AG09319 (cell line): Measurements from ENCODE around the gene PRDM7.

ENCODE experiments used
- DNase-seq: peaks from one replicate; pipeline ENCODE4 v3.0.0-alpha.2; 2010; ENCODE audit warnings: low read depth; ENCODE audit errors: extremely low read depth
- TF ChIP-seq, protein P1 (sequence below): IDR thresholded peaks from 2 replicates; pipeline ENCODE4 v1.5.1; 2011; ENCODE audit warnings: low read depth, mild to moderate bottlenecking, inconsistent platforms, low read length, moderate library complexity

The PRDM7 gene

DNA sequence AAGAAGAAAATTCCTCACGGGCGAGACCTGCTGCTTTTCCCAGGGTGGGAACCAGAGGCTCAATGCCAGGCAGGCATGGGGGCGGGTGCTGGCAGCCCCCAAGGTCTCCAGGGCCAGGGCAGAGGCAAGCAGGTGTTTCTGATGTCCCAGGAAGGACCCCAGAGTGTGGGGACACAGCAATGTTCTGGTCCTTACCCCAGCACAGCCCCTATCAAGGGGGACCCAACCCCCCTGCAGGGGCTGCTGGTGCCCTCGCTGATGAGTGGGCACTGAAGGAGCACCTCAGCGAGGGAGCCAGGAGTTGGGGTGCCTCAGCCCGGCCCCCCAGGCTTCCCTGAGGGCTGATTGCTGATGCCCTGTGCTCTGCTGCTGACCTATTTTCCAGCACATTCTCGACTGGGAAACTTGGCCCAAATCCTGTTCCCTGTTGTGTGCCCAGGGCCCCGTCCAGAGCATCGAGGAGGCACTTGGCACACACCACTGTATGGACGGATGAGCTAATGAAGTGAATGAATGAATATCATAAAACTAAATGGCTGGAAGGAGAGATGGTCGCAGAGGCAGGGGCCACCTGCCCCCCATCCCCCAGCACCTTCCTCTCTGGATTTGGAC is 60.7 kb downstream of the PRDM7 start:
- TF ChIP-seq, protein P1, sequence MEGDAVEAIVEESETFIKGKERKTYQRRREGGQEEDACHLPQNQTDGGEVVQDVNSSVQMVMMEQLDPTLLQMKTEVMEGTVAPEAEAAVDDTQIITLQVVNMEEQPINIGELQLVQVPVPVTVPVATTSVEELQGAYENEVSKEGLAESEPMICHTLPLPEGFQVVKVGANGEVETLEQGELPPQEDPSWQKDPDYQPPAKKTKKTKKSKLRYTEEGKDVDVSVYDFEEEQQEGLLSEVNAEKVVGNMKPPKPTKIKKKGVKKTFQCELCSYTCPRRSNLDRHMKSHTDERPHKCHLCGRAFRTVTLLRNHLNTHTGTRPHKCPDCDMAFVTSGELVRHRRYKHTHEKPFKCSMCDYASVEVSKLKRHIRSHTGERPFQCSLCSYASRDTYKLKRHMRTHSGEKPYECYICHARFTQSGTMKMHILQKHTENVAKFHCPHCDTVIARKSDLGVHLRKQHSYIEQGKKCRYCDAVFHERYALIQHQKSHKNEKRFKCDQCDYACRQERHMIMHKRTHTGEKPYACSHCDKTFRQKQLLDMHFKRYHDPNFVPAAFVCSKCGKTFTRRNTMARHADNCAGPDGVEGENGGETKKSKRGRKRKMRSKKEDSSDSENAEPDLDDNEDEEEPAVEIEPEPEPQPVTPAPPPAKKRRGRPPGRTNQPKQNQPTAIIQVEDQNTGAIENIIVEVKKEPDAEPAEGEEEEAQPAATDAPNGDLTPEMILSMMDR: no peak
- no peak for DNase-seq

- DNase-seq: no peak
- TF ChIP-seq, protein P1: no peak
Measured at GRCh38 chr16:90015586-90016338, 61.4 kb downstream of the PRDM7 start.

GRCh38 chr16:90012991-90013745 is 64.0 kb downstream of the PRDM7 start:
- TF ChIP-seq, protein P1: no peak
- no peak for DNase-seq

- no peak for DNase-seq
- TF ChIP-seq, protein P1: no peak
Measured at GRCh38 chr16:90011908-90012501, 65.1 kb downstream of the PRDM7 start.

- TF ChIP-seq, protein P1: no peak
- no peak for DNase-seq
Measured at GRCh38 chr16:90011508-90011819, 65.7 kb downstream of the PRDM7 start.

DNA sequence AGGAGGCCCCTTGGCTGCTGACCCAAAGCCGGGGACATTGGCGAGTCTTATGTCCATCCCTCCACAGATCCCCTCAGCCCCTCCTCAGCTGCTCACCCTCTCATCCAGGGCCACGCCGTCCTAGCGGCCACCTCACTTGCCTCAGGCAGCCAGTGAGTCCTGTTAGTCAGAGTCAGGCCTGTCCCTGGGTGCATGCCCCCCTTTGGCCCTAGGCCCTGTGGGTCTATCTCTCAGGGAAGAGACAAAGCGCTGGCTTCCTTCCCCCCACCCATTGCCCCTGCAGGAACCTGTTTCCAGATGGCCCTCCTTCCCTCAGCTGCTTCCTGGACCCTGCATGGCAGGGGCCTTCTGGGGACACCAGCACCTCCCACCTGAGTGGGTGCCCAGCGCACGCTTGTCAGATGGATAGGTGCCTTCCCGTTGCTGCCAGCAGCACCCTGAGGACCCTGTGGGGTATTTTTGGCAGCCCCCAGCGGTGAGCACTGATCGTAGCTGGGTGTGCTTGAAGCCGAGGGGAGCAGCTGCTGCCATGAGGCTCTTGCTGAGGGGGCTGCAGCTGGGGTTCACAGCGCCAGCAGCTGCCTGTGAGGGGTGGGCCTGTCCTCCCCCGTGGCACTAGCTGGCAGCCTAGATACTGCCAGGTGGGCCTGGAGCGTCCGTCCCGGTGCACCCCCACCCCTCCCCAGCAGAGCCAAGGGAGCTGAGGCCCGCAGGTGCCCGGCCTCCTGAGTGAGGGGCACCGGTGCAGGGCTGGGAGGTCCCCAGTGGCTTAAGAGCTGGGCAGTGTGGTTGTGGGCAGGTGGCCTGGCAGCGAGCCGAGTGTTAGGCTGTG is 66.2 kb downstream of the PRDM7 start:
- TF ChIP-seq, protein P1: no peak
- DNase-seq: no peak
